Panc1 (cell line): ENCODE data around the gene PRKAG2. TPM values are rescaled to one million over a fixed set of nuclear protein-coding genes. Genes with fewer than 3 reads are reported as not detected.

Experiments used
- ATAC-seq: fragments of 200-7000 bp; cut with Tn5 transposase; 2 replicates; pipeline ENCODE4 v1.9.1; 2020; ENCODE audit warnings: mild to moderate bottlenecking, moderate library complexity
- BruUV-seq: library from RNA; stranded (reverse); fragments of 400-500 nt; replicated peaks from 2 replicates; lab custom pipeline; 2021; lab: Mats Ljungman, UMichigan
- CTCF ChIA-PET: fragments of 300-600 bp; sonication (Branson Sonifier 250); formaldehyde crosslinking; loops from one replicate; lab custom pipeline; 2022; ENCODE audit warnings: antibody characterized with exemption; lab: Charles Lee
- POLR2A ChIA-PET: fragments of 300-600 bp; sonication (Branson Sonifier 250); formaldehyde crosslinking; loops from one replicate; lab custom pipeline; 2022; ENCODE audit warnings: antibody characterized with exemption; lab: Charles Lee
- DNase-seq: peaks from one replicate; pipeline ENCODE4 v3.0.0-alpha.2; 2010; ENCODE audit warnings: low read depth, low spot score
- H3K27ac ChIP-seq: 2 replicates; pipeline ENCODE4 v1.5.1; 2011; ENCODE audit warnings: mild to moderate bottlenecking, low read length, inconsistent platforms
- H3K27me3 ChIP-seq: fragments of 200-500 bp; sonication (Bioruptor generic); 2 replicates; pipeline ENCODE4 v1.6.0; 2014; ENCODE audit warnings: low read length, inconsistent platforms; ENCODE audit not compliant: control insufficient read depth, insufficient read depth
- H3K36me3 ChIP-seq: fragments of 200-500 bp; sonication (Bioruptor generic); 2 replicates; pipeline ENCODE4 v1.5.1; 2014; ENCODE audit warnings: inconsistent platforms, mild to moderate bottlenecking, low read length, moderate library complexity; ENCODE audit not compliant: control insufficient read depth, insufficient read depth
- H3K4me1 ChIP-seq: 2 replicates; pipeline ENCODE4 v1.5.1; 2011; ENCODE audit warnings: inconsistent platforms, mild to moderate bottlenecking, low read length, moderate library complexity; ENCODE audit not compliant: control insufficient read depth, insufficient read depth
- H3K4me3 ChIP-seq, 2 experiments: 2 replicates each; pipeline ENCODE4 v1.5.1; 2011 to 2012; ENCODE audit warnings: low read depth in 2 of 2, low read length in 2 of 2, mild to moderate bottlenecking in 2 of 2, inconsistent platforms in 1 of 2, moderate library complexity in 1 of 2
- H3K9me3 ChIP-seq: fragments of 200-500 bp; sonication (Bioruptor generic); 2 replicates; pipeline ENCODE4 v1.5.1; 2014; ENCODE audit warnings: low read depth, mild to moderate bottlenecking, inconsistent platforms, low read length, moderate library complexity; ENCODE audit not compliant: control insufficient read depth, insufficient read depth
- CTCF ChIP-seq: fragments of 450-650 bp; IDR thresholded peaks from 2 replicates; pipeline ENCODE4 v1.5.1; 2017; ENCODE audit warnings: mild to moderate bottlenecking
- POLR2AphosphoS5 ChIP-seq: IDR thresholded peaks from 2 replicates; pipeline ENCODE4 v1.6.1; 2012; ENCODE audit warnings: mild to moderate bottlenecking, low read depth, low read length, moderate library complexity
- SIN3A ChIP-seq: IDR thresholded peaks from 2 replicates; pipeline ENCODE4 v1.6.1; 2012; ENCODE audit warnings: low read depth, mild to moderate bottlenecking, low read length, moderate library complexity, borderline replicate concordance; ENCODE audit not compliant: insufficient read depth
- TCF7L2 ChIP-seq: IDR thresholded peaks from 2 replicates; pipeline ENCODE4 v1.6.1; 2011; ENCODE audit warnings: mild to moderate bottlenecking, low read depth, low read length, inconsistent platforms
- in situ Hi-C: cut with HindIII; loops from 2 replicates; pipeline ENCODE4 v1.10.0; 2016; ENCODE audit warnings: low sequenced_read_pairs, low pct_unique_long_range_greater_than_20kb
- intact Hi-C: fragments of 100-400 bp; cut with micrococcal nuclease; formaldehyde crosslinking; loops from one replicate; pipeline ENCODE4 v1.10.0; 2022; ENCODE audit not compliant: unreplicated experiment
- total RNA-seq: library from RNA; stranded (reverse); gene quantifications from one replicate; pipeline ENCODE4 v1.2.1, GENCODE V29; 2021; ENCODE audit not compliant: unreplicated experiment
- TF ChIP-seq, protein P1 (sequence below), 2 experiments: IDR thresholded peaks; 2 replicates each; pipeline ENCODE4 v1.6.1; 2011 to 2012; ENCODE audit warnings: low read depth in 2 of 2, control low read depth in 1 of 2, low read length in 1 of 2, mild to moderate bottlenecking in 1 of 2, moderate library complexity in 1 of 2; ENCODE audit not compliant: insufficient read depth in 1 of 2

The PRKAG2 gene
- total RNA-seq, 1 experiment from 2014 or later: 71.6 TPM

- BruUV-seq: no TSS peak
- intact Hi-C loops: no loop called here
- ATAC-seq (peak; percentile 22; the same call in 1 of the 2 replicates), DNase-seq (no peak)
- TF ChIP-seq SIN3A (no peak), TCF7L2 (no peak), POLR2AphosphoS5 (no peak), CTCF (no peak)
- TF ChIP-seq, protein P1, sequence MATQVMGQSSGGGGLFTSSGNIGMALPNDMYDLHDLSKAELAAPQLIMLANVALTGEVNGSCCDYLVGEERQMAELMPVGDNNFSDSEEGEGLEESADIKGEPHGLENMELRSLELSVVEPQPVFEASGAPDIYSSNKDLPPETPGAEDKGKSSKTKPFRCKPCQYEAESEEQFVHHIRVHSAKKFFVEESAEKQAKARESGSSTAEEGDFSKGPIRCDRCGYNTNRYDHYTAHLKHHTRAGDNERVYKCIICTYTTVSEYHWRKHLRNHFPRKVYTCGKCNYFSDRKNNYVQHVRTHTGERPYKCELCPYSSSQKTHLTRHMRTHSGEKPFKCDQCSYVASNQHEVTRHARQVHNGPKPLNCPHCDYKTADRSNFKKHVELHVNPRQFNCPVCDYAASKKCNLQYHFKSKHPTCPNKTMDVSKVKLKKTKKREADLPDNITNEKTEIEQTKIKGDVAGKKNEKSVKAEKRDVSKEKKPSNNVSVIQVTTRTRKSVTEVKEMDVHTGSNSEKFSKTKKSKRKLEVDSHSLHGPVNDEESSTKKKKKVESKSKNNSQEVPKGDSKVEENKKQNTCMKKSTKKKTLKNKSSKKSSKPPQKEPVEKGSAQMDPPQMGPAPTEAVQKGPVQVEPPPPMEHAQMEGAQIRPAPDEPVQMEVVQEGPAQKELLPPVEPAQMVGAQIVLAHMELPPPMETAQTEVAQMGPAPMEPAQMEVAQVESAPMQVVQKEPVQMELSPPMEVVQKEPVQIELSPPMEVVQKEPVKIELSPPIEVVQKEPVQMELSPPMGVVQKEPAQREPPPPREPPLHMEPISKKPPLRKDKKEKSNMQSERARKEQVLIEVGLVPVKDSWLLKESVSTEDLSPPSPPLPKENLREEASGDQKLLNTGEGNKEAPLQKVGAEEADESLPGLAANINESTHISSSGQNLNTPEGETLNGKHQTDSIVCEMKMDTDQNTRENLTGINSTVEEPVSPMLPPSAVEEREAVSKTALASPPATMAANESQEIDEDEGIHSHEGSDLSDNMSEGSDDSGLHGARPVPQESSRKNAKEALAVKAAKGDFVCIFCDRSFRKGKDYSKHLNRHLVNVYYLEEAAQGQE (IDR thresholded peaks at IDR 0.05; ENCODE audit: insufficient read depth in 1 of 2, low read depth in 2 of 2, low read length in 1 of 2): no peak
- CTCF ChIA-PET: no interaction called here
- peaks cover 9% of the 10 kb centered on the region for H3K4me1 ChIP-seq
- POLR2A ChIA-PET: no interaction called here
- no peak overlapping the region for H3K27ac ChIP-seq
- in situ Hi-C loops: no loop called here
- H3K27me3 ChIP-seq: no peaks in the 10 kb centered on the region
- no peaks in the 10 kb centered on the region for H3K9me3 ChIP-seq
- no peak overlapping the region for H3K4me3 ChIP-seq
- H3K36me3 ChIP-seq: no peaks in the 10 kb centered on the region
Measured at GRCh38 chr7:151847136-151847535, 29.8 kb downstream of the PRKAG2 start.

DNA sequence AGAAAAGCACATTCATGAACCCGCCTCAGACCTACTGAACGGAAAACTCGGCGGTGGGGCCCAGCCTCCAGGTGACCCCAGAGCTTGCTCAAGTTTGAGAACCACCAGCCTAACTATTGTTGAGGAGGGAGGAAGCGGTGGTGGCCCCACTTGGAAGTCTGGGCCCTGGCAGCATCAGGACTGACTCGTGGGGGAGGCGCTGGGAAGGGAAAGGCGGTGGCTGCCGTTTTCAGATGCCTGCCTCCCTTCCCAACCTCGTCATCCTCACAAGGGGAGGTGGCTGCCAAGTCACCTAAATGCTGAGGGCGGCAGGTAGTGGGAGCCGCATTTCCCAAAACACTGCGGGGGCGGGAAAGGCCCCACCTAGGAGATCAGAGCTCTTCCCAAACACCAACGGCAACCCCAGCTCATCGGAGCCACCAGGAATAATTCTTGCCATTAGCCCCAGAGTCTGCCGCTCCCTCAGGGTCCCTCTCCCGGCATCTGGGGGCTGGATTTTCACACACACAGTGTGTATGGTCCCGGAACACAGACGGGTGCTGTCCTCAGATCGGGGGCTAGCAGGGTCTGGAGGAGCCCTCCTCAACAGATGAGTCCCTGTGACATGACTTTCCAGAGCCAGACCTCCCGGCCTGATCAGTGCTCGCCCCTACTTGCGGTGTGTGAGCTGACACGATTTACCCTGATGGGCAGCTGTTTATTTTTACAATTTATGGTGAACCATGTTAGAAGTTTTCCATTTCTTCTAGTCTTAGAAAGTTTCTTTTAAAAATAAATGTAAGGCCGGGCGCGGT lies 31.3 kb downstream of the PRKAG2 start:
- DNase-seq (no peak), ATAC-seq (no peak)
- BruUV-seq: no TSS peak
- Histone ChIP-seq H3K4me3 (no peak overlapping the region), H3K4me1 (no peaks in the 10 kb centered on the region), H3K9me3 (no peaks in the 10 kb centered on the region), H3K36me3 (no peaks in the 10 kb centered on the region), H3K27ac (no peak overlapping the region), H3K27me3 (no peaks in the 10 kb centered on the region)
- no peak for TF ChIP-seq TCF7L2
- no peak for TF ChIP-seq POLR2AphosphoS5
- TF ChIP-seq, protein P1 (IDR thresholded peaks at IDR 0.05; ENCODE audit: insufficient read depth in 1 of 2, low read depth in 2 of 2, low read length in 1 of 2): no peak
- no peak for TF ChIP-seq CTCF
- TF ChIP-seq SIN3A: no peak
- in situ Hi-C loops (no loop called here), intact Hi-C loops (no loop called here)
- ChIA-PET POLR2A (no interaction called here), CTCF (no interaction called here)
